HepG2 (cell line): Measurements from ENCODE around the gene CES2. TPM values are rescaled to one million over a fixed set of nuclear protein-coding genes. Genes with fewer than 3 reads are reported as not detected.
A peak's percentile ranks its signal among the peaks of the same experiment; 100 is the strongest.

Experiments
- GABPA ChIP-seq, 2 experiments: IDR thresholded peaks; 2 replicates each; pipeline ENCODE4 v1.6.1; 2011 to 2016; ENCODE audit warnings: low read depth in 2 of 2, low read length in 1 of 2, missing biosample characterization in 1 of 2, missing genetic modification characterization in 1 of 2
- GABPB1 ChIP-seq: IDR thresholded peaks from 2 replicates; pipeline ENCODE4 v1.6.1; 2016; ENCODE audit warnings: mild to moderate bottlenecking, missing genetic modification reagents, moderate library complexity, missing compliant biosample characterization
- HNF4G ChIP-seq, 2 experiments: sonication (generic) in 1 of 2; formaldehyde crosslinking in 1 of 2; IDR thresholded peaks; 2 replicates each; pipeline versions ENCODE4 v1.4.0 to v1.6.1; 2011 to 2020; ENCODE audit warnings: borderline replicate concordance in 2 of 2, low read depth in 2 of 2, mild to moderate bottlenecking in 2 of 2, low read length in 1 of 2, missing genetic modification reagents in 1 of 2, moderate library complexity in 1 of 2
- HNRNPL ChIP-seq: fragments of 200-400 bp; formaldehyde crosslinking; IDR thresholded peaks from 2 replicates; pipeline ENCODE4 v1.6.1; 2017; ENCODE audit warnings: mild to moderate bottlenecking, low read depth, low read length
- HNRNPLL ChIP-seq: fragments of 200-400 bp; formaldehyde crosslinking; IDR thresholded peaks from 2 replicates; pipeline ENCODE4 v1.6.1; 2017; ENCODE audit warnings: mild to moderate bottlenecking, low read depth, low read length; ENCODE audit not compliant: poor library complexity, severe bottlenecking
- MTA3 ChIP-seq: sonication (generic); formaldehyde crosslinking; IDR thresholded peaks from 2 replicates; pipeline ENCODE4 v1.4.0; 2020; ENCODE audit warnings: missing genetic modification reagents
- PAWR ChIP-seq: sonication (generic); formaldehyde crosslinking; IDR thresholded peaks from 2 replicates; pipeline ENCODE4 v1.4.0; 2020; ENCODE audit warnings: missing genetic modification reagents, mild to moderate bottlenecking, borderline replicate concordance
- REPIN1 ChIP-seq: sonication (generic); formaldehyde crosslinking; IDR thresholded peaks from 2 replicates; pipeline ENCODE4 v1.8.0; 2022; ENCODE audit warnings: missing genetic modification reagents, low read depth, mild to moderate bottlenecking, borderline replicate concordance
- SALL1 ChIP-seq: sonication (generic); formaldehyde crosslinking; IDR thresholded peaks from 2 replicates; pipeline ENCODE4 v1.8.0; 2022; ENCODE audit warnings: mild to moderate bottlenecking, missing genetic modification reagents
- ZNF768 ChIP-seq: sonication (generic); formaldehyde crosslinking; IDR thresholded peaks from 2 replicates; pipeline ENCODE4 v1.4.0; 2020; ENCODE audit warnings: missing genetic modification reagents
- polyA plus RNA-seq, 8 experiments: library from polyadenylated mRNA; depleted of rRNA in 3 of 8; stranded (reverse) in 7 of 8; unstranded in 1 of 8; fragments of >200 nt; fragmentation: Illumina TruSeq in 4 of 8; extraction: Trizol in 4 of 8; gene quantifications; 2 replicates each; pipeline versions ENCODE4 v1.2.1 to v1.2.3, GENCODE V29; 2011 to 2016; ENCODE audit warnings: low read depth in 4 of 8, missing spikeins in 1 of 8, mixed read lengths in 1 of 8; ENCODE audit not compliant: insufficient read depth in 1 of 8
- total RNA-seq, 5 experiments: library from RNA; depleted of rRNA; stranded (reverse); fragments of >200 nt; fragmentation: Illumina TruSeq; extraction: Trizol; gene quantifications; 2 replicates each; pipeline ENCODE4 v1.2.3, GENCODE V29; 2016; ENCODE audit warnings: low read depth in 1 of 5
- TF ChIP-seq, protein P1 (sequence below): sonication (generic); formaldehyde crosslinking; IDR thresholded peaks from 2 replicates; pipeline ENCODE4 v1.8.1; 2023; ENCODE audit warnings: mild to moderate bottlenecking, moderate library complexity, missing genetic modification reagents
- TF ChIP-seq, protein P2 (sequence below): sonication (generic); formaldehyde crosslinking; IDR thresholded peaks from 2 replicates; pipeline ENCODE4 v1.4.0; 2020; ENCODE audit warnings: missing genetic modification reagents
- TF ChIP-seq, protein P3 (sequence below): sonication (generic); formaldehyde crosslinking; IDR thresholded peaks from 2 replicates; pipeline ENCODE4 v1.5.1; 2020; ENCODE audit warnings: mild to moderate bottlenecking, missing genetic modification reagents, moderate library complexity
- TF ChIP-seq, protein P4 (sequence below): sonication (generic); formaldehyde crosslinking; IDR thresholded peaks from 2 replicates; pipeline ENCODE4 v1.4.0; 2020; ENCODE audit warnings: missing genetic modification reagents

CES2 gene
- total and polyA plus RNA-seq, 2 of the 13 experiments (the other 11 are each of a cell fraction or from before 2014, with no cell fraction given) = 50.6 to 63.8 TPM

DNA sequence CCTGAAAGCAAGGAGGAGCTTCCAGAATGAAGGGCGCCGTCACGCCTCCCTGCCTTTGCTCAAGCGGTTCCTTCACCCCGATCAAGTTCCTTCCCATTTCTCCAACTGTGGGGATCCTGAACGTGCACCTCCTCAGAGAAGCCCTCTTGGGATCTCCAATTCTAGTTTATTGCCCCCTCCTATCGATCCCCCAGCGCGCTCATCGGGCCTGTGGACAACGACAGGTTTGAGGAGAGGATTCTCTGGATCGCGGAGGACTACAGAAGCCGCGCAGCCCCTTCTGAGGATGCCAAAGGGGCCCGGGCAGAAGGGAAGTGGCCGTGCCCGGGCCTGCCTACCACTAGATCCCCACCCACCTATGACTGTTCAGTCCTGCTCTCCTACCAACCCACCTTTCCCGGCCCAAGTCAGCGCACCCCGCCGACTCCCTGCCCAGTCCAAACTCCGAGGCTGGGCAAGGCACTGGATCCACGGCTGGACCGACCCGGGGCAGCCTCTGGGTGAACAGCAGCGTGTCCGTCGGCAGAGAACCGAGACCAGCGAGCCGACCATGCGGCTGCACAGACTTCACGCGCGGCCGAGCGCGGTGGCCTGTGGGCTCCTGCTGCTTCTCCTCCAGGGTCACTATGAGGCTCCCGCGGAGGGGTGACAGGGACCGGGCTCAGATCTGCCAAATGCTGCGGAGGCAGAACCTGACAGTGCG is 13.0 kb downstream of the CES2 start (continued):
- TF ChIP-seq, protein P1, sequence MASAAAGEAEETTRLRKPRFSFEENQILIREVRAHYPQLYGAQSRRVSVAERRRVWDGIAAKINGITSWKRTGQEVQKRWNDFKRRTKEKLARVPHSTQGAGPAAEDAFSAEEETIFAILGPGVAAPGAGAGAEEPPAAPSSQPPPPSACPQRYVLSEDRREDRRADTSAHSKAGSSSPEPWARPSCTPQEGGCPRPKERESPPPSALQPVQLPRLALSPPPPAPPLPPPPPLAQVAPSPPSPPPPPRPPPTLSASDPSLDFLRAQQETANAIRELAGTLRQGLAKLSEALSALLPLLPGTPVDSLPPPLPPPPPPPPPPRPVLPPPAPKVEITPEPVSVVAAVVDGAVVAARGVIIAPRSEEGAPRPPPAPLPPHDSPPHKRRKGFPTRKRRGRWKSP = no peak
- TF ChIP-seq HNF4G (IDR thresholded peaks at IDR 0.05; ENCODE audit: borderline replicate concordance, low read depth, low read length) (no peak), HNF4G (CRISPR knock-in tag; IDR thresholded peaks at IDR 0.05; ENCODE audit: borderline replicate concordance, low read depth) (no peak), ZNF768 (peak; percentile 74; the same call in 1 of the 2 replicates), REPIN1 (no peak), MTA3 (CRISPR knock-in tag) (no peak), PAWR (CRISPR knock-in tag) (no peak), GABPA (IDR thresholded peaks at IDR 0.05; ENCODE audit: low read depth, low read length) (no peak), GABPA (CRISPR knock-in tag; IDR thresholded peaks at IDR 0.05; ENCODE audit: low read depth) (no peak), GABPB1 (peak; percentile 32; the same call in 1 of the 2 replicates), HNRNPLL (peak; percentile 18), SALL1 (CRISPR knock-in tag) (0 out of 2 replicates have a peak, but pooled peaks have one; percentile 11), HNRNPL (peak; percentile 68; the same call in 1 of the 2 replicates)
- TF ChIP-seq, protein P2, sequence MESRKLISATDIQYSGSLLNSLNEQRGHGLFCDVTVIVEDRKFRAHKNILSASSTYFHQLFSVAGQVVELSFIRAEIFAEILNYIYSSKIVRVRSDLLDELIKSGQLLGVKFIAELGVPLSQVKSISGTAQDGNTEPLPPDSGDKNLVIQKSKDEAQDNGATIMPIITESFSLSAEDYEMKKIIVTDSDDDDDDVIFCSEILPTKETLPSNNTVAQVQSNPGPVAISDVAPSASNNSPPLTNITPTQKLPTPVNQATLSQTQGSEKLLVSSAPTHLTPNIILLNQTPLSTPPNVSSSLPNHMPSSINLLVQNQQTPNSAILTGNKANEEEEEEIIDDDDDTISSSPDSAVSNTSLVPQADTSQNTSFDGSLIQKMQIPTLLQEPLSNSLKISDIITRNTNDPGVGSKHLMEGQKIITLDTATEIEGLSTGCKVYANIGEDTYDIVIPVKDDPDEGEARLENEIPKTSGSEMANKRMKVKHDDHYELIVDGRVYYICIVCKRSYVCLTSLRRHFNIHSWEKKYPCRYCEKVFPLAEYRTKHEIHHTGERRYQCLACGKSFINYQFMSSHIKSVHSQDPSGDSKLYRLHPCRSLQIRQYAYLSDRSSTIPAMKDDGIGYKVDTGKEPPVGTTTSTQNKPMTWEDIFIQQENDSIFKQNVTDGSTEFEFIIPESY = no peak
- TF ChIP-seq, protein P3, sequence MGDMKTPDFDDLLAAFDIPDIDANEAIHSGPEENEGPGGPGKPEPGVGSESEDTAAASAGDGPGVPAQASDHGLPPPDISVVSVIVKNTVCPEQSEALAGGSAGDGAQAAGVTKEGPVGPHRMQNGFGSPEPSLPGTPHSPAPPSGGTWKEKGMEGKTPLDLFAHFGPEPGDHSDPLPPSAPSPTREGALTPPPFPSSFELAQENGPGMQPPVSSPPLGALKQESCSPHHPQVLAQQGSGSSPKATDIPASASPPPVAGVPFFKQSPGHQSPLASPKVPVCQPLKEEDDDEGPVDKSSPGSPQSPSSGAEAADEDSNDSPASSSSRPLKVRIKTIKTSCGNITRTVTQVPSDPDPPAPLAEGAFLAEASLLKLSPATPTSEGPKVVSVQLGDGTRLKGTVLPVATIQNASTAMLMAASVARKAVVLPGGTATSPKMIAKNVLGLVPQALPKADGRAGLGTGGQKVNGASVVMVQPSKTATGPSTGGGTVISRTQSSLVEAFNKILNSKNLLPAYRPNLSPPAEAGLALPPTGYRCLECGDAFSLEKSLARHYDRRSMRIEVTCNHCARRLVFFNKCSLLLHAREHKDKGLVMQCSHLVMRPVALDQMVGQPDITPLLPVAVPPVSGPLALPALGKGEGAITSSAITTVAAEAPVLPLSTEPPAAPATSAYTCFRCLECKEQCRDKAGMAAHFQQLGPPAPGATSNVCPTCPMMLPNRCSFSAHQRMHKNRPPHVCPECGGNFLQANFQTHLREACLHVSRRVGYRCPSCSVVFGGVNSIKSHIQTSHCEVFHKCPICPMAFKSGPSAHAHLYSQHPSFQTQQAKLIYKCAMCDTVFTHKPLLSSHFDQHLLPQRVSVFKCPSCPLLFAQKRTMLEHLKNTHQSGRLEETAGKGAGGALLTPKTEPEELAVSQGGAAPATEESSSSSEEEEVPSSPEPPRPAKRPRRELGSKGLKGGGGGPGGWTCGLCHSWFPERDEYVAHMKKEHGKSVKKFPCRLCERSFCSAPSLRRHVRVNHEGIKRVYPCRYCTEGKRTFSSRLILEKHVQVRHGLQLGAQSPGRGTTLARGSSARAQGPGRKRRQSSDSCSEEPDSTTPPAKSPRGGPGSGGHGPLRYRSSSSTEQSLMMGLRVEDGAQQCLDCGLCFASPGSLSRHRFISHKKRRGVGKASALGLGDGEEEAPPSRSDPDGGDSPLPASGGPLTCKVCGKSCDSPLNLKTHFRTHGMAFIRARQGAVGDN = peak; percentile 57
- TF ChIP-seq, protein P4, sequence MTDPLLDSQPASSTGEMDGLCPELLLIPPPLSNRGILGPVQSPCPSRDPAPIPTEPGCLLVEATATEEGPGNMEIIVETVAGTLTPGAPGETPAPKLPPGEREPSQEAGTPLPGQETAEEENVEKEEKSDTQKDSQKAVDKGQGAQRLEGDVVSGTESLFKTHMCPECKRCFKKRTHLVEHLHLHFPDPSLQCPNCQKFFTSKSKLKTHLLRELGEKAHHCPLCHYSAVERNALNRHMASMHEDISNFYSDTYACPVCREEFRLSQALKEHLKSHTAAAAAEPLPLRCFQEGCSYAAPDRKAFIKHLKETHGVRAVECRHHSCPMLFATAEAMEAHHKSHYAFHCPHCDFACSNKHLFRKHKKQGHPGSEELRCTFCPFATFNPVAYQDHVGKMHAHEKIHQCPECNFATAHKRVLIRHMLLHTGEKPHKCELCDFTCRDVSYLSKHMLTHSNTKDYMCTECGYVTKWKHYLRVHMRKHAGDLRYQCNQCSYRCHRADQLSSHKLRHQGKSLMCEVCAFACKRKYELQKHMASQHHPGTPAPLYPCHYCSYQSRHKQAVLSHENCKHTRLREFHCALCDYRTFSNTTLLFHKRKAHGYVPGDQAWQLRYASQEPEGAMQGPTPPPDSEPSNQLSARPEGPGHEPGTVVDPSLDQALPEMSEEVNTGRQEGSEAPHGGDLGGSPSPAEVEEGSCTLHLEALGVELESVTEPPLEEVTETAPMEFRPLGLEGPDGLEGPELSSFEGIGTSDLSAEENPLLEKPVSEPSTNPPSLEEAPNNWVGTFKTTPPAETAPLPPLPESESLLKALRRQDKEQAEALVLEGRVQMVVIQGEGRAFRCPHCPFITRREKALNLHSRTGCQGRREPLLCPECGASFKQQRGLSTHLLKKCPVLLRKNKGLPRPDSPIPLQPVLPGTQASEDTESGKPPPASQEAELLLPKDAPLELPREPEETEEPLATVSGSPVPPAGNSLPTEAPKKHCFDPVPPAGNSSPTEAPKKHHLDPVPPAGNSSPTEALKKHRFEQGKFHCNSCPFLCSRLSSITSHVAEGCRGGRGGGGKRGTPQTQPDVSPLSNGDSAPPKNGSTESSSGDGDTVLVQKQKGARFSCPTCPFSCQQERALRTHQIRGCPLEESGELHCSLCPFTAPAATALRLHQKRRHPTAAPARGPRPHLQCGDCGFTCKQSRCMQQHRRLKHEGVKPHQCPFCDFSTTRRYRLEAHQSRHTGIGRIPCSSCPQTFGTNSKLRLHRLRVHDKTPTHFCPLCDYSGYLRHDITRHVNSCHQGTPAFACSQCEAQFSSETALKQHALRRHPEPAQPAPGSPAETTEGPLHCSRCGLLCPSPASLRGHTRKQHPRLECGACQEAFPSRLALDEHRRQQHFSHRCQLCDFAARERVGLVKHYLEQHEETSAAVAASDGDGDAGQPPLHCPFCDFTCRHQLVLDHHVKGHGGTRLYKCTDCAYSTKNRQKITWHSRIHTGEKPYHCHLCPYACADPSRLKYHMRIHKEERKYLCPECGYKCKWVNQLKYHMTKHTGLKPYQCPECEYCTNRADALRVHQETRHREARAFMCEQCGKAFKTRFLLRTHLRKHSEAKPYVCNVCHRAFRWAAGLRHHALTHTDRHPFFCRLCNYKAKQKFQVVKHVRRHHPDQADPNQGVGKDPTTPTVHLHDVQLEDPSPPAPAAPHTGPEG (CRISPR knock-in tag) = no peak
